H1 (cell line): ENCODE results near the gene CCDC24. TPM values are rescaled to one million over a fixed set of nuclear protein-coding genes. Genes with fewer than 3 reads are reported as not detected.

Experiments
- CHD7 ChIP-seq: fragments of 300-600 bp; sonication (generic); IDR thresholded peaks from 2 replicates; pipeline ENCODE4 v1.7.1; 2012; ENCODE audit warnings: low read length, moderate library complexity, mild to moderate bottlenecking, inconsistent platforms; ENCODE audit not compliant: insufficient replicate concordance
- EGR1 ChIP-seq: IDR thresholded peaks from 2 replicates; pipeline ENCODE4 v1.6.1; 2011; ENCODE audit warnings: low read depth, low read length, borderline replicate concordance
- EZH2 ChIP-seq: fragments of 200-600 bp; sonication (generic); IDR thresholded peaks from 2 replicates; pipeline ENCODE4 v1.7.1; 2012; ENCODE audit warnings: low read depth, mild to moderate bottlenecking, moderate library complexity, low read length, inconsistent platforms; ENCODE audit not compliant: severe bottlenecking
- GABPA ChIP-seq: IDR thresholded peaks from 2 replicates; pipeline ENCODE4 v1.6.1; 2011; ENCODE audit warnings: mild to moderate bottlenecking, low read length, moderate library complexity, borderline replicate concordance; ENCODE audit not compliant: insufficient read depth
- NANOG ChIP-seq: IDR thresholded peaks from 2 replicates; pipeline ENCODE4 v1.6.1; 2011; ENCODE audit warnings: low read length, low read depth, mild to moderate bottlenecking, inconsistent platforms; ENCODE audit not compliant: insufficient read depth, poor library complexity, severe bottlenecking
- POLR2A ChIP-seq, 2 experiments: IDR thresholded peaks; 1 replicate in 1 of 2; 2 replicates in 1 of 2; pipeline ENCODE4 v1.6.1; 2011; ENCODE audit warnings: low read depth in 2 of 2, low read length in 2 of 2, mild to moderate bottlenecking in 2 of 2; ENCODE audit errors: control extremely low read depth in 1 of 2
- RXRA ChIP-seq: IDR thresholded peaks from 2 replicates; pipeline ENCODE4 v1.6.1; 2011; ENCODE audit warnings: low read depth, mild to moderate bottlenecking, low read length, moderate library complexity; ENCODE audit not compliant: insufficient read depth
- SIX5 ChIP-seq: IDR thresholded peaks from 2 replicates; pipeline ENCODE4 v1.6.1; 2011; ENCODE audit warnings: mild to moderate bottlenecking, low read depth, low read length
- TAF7 ChIP-seq: optimal IDR thresholded peaks from 2 replicates; pipeline ENCODE3; 2011; ENCODE audit warnings: low read depth, mild to moderate bottlenecking, inconsistent platforms, low read length, moderate library complexity, borderline replicate concordance
- TBP ChIP-seq: IDR thresholded peaks from 2 replicates; pipeline ENCODE4 v1.6.1; 2011; ENCODE audit warnings: low read depth, low read length, improper control_type of control experiment
- TCF12 ChIP-seq: IDR thresholded peaks from 2 replicates; pipeline ENCODE4 v1.6.1; 2011; ENCODE audit warnings: low read depth, mild to moderate bottlenecking, low read length
- TEAD4 ChIP-seq: IDR thresholded peaks from 2 replicates; pipeline ENCODE4 v1.6.1; 2012; ENCODE audit warnings: low read depth, low read length, inconsistent platforms, mixed read lengths
- polyA plus RNA-seq, 7 experiments: library from polyadenylated mRNA; depleted of rRNA in 3 of 7; stranded (reverse) in 5 of 7; unstranded in 2 of 7; fragments of >200 nt in 5 of 7; fragments of 200-250 nt in 2 of 7; gene quantifications; 1 replicate in 5 of 7; 2 replicates in 1 of 7; 4 replicates in 1 of 7; pipeline versions ENCODE4 v1.2.1 to v1.2.3, GENCODE V29; 2011 to 2013; ENCODE audit warnings: missing spikeins in 2 of 7, mixed read lengths in 2 of 7
- total RNA-seq: library from RNA; stranded (reverse); fragmentation: NEBNext Ultra II Directional; extraction: Animal tissue kit (Norgen Biotek cat#: 25700); gene quantifications from 2 replicates; pipeline ENCODE4 v1.2.1, GENCODE V29; 2021

Gene CCDC24
- total and polyA plus RNA-seq, 2 of the 8 experiments (the other 6 are each of a cell fraction or from before 2014, with no cell fraction given) = 11.2 to 11.4 TPM

DNA sequence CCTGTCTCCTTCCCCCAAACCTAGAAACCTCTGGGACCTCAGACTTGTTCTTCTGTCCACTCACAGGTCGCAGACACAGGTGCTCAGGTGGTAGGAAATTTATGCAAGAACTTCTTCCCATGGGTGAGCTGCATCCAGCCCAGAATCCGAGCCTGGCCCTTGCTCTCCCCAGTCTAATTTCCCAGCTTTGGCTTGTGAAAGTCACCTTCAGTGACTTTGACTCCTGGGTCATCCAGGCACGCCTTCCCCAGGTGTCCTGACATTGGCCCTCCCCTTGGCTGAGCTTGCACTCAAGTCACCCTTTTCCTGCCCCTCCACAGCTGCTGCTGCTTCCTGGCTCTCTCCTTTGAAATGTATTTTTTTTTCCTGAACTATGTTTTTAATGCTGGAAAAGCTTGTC is 38.0 kb upstream of the CCDC24 start (continued):
- TF ChIP-seq CHD7 = no peak
- TF ChIP-seq TBP = no peak
- no peak for TF ChIP-seq NANOG
- no peak for TF ChIP-seq EGR1
- TF ChIP-seq TAF7 = no peak
- no peak for TF ChIP-seq POLR2A (IDR thresholded peaks at IDR 0.05; ENCODE audit: control extremely low read depth in 1 of 2, low read depth in 2 of 2, low read length in 2 of 2)
- TF ChIP-seq EZH2 = no peak
- no peak for TF ChIP-seq TEAD4
- no peak for TF ChIP-seq RXRA
- TF ChIP-seq TCF12 = no peak
- TF ChIP-seq SIX5 = no peak
- TF ChIP-seq GABPA = no peak
